AML-193 (cell line): ENCODE data around the gene LPIN1.

Experiments used
- DNase-seq, 2 experiments: peaks; one replicate each; lab custom pipeline; 2025; lab: John Stamatoyannopoulos, UW

The LPIN1 gene

DNA sequence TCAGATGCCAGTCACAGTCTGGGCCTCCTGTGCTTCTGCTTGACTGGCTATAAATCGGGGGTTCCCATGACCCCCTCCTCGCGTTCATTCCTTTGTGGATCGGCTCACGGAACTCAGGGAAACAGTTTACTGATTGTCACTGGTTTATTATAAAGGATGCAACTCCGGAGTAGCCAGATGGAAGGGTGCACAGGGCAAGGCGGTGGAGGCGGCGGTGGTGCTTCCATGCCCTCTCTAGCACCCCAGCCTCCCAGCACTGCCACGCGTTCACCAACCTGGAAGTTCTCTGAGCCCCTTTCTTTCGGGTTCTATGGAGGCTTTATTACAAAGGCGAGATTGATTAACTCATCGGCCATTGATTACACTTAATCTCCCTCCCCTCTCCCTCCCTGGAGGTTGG is 15.6 kb downstream of the LPIN1 start:
- no peak for DNase-seq

DNA sequence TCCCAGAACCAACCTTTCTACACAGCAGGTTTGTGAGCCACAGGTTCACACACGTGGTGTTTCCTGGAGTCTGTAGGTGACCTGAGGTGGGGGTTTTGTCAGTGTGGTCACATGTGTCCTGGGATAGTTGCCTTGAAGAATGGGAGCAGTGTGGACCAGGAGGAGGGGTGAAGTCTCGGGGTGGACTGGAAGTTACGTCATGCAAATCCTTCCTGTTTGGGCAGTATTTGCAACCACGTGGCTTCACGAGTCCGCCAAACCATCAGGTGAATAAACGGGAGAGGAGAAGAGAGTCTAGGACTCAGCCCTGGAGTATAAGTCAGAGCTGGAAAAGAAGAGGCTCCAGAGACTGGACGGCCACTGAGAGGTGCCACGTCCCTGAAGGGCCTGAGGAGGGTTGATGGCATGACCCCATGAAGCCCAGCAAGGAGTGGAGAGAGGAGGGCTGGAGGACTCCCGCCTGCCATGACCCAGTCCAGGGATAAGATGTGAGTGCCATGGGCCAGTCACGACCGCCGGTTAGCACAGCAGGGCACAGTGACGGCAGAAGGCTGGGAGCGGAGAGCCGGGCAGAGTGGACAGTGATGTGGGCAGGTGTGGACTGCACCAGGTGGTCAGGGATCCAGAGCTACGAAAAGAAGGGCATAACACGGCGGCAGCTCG is 16.5 kb downstream of the LPIN1 start:
- DNase-seq = no peak

- no peak for DNase-seq
Observed at GRCh38 chr2:11764359-11764758, 17.9 kb downstream of the LPIN1 start.

DNA sequence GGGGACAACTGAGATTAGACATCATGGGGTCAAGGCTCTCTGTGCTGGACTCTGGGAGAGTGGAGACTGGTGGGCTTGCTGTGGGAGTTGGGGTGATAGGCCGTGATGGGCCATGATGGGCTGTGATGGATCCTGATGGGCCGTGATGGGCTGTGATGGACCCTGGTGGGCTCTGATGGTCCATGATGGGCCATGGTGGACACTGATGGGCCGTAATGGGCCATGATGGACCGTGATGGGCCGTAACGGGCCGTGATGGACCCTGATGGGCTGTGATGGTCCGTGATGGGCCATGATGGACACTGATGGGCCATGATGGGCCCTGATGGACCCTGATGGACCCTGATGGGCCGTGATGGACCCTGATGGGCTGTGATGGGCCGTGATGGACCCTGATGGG is 18.5 kb downstream of the LPIN1 start:
- DNase-seq = no peak

- DNase-seq = no peak
Observed at GRCh38 chr2:11765501-11765900, 19.1 kb downstream of the LPIN1 start.

DNA sequence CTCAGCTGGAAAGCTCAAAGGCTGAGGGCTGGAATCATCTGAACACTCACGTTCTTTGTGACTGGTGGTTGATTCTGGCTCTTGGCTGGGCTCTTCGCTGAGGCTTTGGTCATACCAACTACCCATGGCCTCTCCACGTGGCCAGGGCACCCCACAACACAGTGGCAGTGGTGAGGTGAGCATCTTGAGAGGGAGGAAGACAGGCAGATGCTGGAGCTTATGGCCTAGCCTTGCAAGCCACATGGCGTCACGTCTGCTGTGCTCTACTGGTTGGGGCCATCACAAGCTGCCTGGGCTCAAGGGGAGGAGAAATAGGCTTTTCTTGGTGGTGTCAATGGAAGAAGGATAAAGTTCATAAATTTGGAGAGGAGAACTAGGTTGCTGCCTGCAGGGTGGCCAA is 19.6 kb downstream of the LPIN1 start:
- no peak for DNase-seq

GRCh38 chr2:11767779-11768178 is 21.3 kb downstream of the LPIN1 start:
- DNase-seq = no peak

DNA sequence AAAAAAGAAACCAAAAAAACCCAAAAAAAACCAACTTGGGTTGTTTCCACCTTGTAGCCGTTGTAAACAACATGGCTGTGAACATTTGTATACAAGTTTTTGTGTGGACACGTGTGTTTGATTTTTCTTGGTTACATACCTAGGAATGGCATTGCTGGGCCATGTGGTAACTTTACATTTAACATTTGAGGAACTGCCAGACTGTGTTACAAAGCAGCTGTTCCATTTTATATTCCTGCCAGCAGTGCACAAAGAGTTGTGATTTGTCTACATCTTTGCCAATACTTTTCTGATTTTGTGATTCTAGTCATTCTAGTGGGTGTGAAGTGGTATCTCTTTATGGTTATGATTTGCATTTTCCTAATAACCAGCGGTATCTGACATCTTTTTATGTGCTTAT is 22.5 kb downstream of the LPIN1 start:
- no peak for DNase-seq

- no peak for DNase-seq
Observed at GRCh38 chr2:11769516-11769915, 23.1 kb downstream of the LPIN1 start.

GRCh38 chr2:11770531-11771188 is 24.2 kb downstream of the LPIN1 start:
- DNase-seq = no peak

GRCh38 chr2:11771971-11772615 is 25.7 kb downstream of the LPIN1 start:
- no peak for DNase-seq

- no peak for DNase-seq
Observed at GRCh38 chr2:11773111-11773510, 26.7 kb downstream of the LPIN1 start.

- no peak for DNase-seq
Observed at GRCh38 chr2:11773747-11774525, 27.5 kb downstream of the LPIN1 start.

DNA sequence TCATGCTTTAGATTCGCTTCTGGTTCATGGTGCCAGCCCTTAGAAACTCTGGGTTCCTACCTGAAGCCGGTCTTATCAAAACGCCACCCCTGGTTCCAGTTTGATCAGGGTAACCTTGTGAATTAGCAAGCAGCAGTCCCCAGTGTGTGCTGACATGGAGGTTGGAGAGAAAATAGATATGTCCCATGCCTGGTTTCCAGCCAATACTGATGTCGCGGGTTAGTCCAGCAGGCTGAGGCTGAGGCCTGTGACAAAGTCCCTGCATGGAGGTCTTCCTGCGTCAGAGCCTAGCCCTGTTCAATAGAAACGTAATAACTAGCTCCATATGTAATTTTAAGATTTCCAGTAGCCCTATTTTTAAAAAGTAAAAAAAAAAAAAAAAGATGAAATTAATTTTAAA is 28.2 kb downstream of the LPIN1 start:
- DNase-seq = no peak

GRCh38 chr2:11775384-11775783 is 29.0 kb downstream of the LPIN1 start:
- no peak for DNase-seq

GRCh38 chr2:11777066-11777782 is 30.8 kb downstream of the LPIN1 start:
- DNase-seq = no peak

GRCh38 chr2:11777886-11778415 is 31.5 kb downstream of the LPIN1 start:
- DNase-seq = no peak

- no peak for DNase-seq
Observed at GRCh38 chr2:11778416-11778815, 32.0 kb downstream of the LPIN1 start.

- DNase-seq = peak; percentile 23 to 24
Observed at GRCh38 chr2:11778923-11779757, 32.7 kb downstream of the LPIN1 start.

DNA sequence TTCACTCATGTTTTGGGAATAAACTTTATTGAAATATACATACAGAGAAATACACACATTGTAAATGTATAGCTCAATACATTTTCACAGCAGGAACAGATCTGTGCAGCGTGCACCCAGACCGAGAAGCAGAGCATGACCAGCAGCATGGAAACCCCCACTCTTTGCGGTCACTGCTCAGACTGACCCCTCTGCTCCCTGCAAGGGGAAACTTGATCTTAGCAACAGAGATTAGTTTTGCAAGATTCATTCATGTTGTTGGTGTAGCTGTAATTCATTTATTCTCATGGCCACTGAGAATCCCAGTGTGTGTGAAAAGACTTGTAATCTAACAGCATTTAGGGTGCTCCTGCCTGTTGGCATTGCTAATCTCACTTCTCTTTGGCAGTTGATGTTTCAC is 35.2 kb downstream of the LPIN1 start:
- no peak for DNase-seq

DNA sequence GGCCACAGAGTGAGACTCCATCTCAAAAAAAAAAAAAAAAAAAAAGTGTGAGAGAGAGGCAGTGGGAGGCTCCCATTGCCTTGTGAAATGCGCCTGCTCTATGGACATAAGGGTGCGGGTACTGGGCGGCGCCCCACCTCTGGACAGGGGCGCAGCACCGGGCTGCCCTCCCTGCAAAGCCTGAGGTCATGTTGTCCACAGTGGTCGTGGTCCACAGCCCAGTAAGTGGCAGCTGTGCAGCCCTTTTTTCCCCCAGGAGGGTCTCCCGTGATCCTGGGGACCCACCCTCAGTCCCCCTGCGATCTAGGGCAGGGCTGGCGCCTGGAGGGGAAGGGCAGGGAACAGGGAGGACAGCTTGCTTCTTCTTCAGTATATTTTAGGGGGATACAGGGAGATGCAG is 37.8 kb downstream of the LPIN1 start:
- DNase-seq = no peak
